ENCODE measurements around the gene MRPS21. TPM values are rescaled to one million over a fixed set of nuclear protein-coding genes. Genes with fewer than 3 reads are reported as not detected.

MRPS21 gene
- total and polyA plus RNA-seq, 3 donors from 2014 or later = 43.5 to 72.2 (median 45.8) TPM

DNA sequence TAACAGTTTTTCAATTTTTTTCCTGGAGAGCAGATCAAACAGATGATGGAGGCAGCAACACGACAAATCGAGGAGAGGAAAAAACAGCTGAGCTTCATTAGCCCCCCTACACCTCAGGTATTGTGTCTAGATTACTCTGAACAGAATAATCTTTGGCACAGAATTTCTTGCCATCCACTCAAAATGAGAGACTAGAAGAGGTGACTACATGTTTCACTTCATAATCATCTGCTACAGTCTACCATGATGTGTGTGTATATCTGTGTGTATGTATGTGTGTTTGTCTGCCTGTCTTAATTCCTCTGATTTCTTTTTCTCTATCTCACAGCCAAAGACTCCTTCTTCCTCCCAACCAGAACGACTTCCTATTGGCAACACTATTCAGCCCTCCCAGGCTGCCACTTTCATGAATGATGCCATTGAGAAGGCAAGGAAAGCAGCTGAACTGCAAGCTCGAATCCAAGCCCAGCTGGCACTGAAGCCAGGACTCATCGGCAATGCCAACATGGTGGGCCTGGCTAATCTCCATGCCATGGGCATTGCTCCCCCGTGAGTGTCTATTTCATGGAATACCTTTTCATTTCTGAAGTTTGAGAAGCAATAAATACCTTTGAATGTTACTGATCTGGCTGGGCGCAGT, 39.1 kb downstream of the MRPS21 start:
- DNase-seq = no peak
- Histone ChIP-seq H3K27ac (no peak overlapping the region), H3K9me3 (no peaks in the 10 kb centered on the region), H3K4me3 (no peak overlapping the region), H3K36me3 (ENCODE audit: low read depth, missing control alignments) (no peaks in the 10 kb centered on the region), H3K4me1 (no peaks in the 10 kb centered on the region), H3K27me3 (no peaks in the 10 kb centered on the region)
- intact Hi-C loops (cut with DNase I; ENCODE audit: low total_unique reads) = no loop called here
- no peak for TF ChIP-seq POLR2A (IDR thresholded peaks at IDR 0.05)
- TF ChIP-seq, protein P1, sequence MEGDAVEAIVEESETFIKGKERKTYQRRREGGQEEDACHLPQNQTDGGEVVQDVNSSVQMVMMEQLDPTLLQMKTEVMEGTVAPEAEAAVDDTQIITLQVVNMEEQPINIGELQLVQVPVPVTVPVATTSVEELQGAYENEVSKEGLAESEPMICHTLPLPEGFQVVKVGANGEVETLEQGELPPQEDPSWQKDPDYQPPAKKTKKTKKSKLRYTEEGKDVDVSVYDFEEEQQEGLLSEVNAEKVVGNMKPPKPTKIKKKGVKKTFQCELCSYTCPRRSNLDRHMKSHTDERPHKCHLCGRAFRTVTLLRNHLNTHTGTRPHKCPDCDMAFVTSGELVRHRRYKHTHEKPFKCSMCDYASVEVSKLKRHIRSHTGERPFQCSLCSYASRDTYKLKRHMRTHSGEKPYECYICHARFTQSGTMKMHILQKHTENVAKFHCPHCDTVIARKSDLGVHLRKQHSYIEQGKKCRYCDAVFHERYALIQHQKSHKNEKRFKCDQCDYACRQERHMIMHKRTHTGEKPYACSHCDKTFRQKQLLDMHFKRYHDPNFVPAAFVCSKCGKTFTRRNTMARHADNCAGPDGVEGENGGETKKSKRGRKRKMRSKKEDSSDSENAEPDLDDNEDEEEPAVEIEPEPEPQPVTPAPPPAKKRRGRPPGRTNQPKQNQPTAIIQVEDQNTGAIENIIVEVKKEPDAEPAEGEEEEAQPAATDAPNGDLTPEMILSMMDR (IDR thresholded peaks at IDR 0.05) = no peak
- WGBS, 2 donors = 87 to 88% methylated on average over 7 of the region's 7 CpGs

DNA sequence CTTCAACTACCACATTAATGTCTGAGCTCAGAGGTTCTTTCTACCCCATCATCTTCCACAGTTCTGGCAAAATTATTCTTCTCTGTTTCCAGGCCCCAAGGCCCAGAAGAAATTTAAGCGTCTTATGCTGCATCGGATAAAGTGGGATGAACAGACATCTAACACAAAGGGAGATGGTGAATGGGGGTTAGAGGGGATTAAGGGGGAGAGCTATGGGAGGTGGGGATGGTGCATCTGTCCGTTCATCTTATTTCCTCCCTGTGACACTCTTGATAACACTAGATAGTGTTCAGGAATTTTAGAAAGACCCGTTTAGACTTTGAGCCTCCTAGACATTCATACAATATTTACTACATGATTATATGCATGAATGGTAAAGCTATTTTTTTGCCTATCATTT, 52.7 kb downstream of the MRPS21 start:
- H3K27ac ChIP-seq = no peak overlapping the region
- H3K4me1 ChIP-seq = no peaks in the 10 kb centered on the region
- intact Hi-C loops (cut with DNase I; ENCODE audit: low total_unique reads) = no loop called here
- H3K9me3 ChIP-seq = no peaks in the 10 kb centered on the region
- DNase-seq = no peak
- 78 to 85% methylated on average over 4 of the region's 4 CpGs for WGBS, 2 donors
- no peak overlapping the region for H3K4me3 ChIP-seq
- H3K36me3 ChIP-seq (ENCODE audit: low read depth, missing control alignments) = no peaks in the 10 kb centered on the region
- no peak for TF ChIP-seq POLR2A (IDR thresholded peaks at IDR 0.05)
- TF ChIP-seq, protein P1 (IDR thresholded peaks at IDR 0.05) = no peak
- no peaks in the 10 kb centered on the region for H3K27me3 ChIP-seq

DNA sequence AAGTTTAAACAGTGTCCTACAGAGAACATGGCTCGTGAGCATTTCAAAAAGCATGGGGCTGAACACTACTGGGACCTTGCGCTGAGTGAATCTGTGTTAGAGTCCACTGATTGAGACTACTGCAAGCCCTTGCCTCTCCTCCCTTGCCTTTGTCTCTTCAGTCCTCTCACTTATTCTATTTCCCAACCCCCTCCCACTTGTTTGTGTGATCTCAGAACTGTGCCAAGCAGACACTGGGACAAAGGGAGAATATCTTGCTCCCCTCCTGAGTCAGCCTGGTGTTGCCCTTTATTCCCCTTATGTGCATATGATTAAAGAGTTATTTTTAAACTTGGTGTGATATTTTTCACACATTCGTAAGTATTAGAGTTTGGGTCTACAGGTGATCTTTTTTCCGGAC, 59.2 kb downstream of the MRPS21 start:
- Histone ChIP-seq H3K27ac (no peak overlapping the region), H3K36me3 (ENCODE audit: low read depth, missing control alignments) (no peaks in the 10 kb centered on the region), H3K9me3 (no peaks in the 10 kb centered on the region), H3K27me3 (no peaks in the 10 kb centered on the region), H3K4me1 (no peaks in the 10 kb centered on the region), H3K4me3 (no peak overlapping the region)
- intact Hi-C loops (cut with DNase I; ENCODE audit: low total_unique reads) = no loop called here
- WGBS, 2 donors = 92 to 94% methylated on average over 4 of the region's 4 CpGs
- DNase-seq = no peak
- TF ChIP-seq POLR2A (IDR thresholded peaks at IDR 0.05) = no peak
- TF ChIP-seq, protein P1 (IDR thresholded peaks at IDR 0.05) = no peak

Other genes starting within 250 kb of the MRPS21 start
- 10 to 100 TPM; 50.3 to 50.7 TPM for gene VPS45, start 226.1 kb upstream of the MRPS21 start, total RNA-seq
- 28.4 TPM for gene VPS45, start 226.1 kb upstream of the MRPS21 start, polyA plus RNA-seq (ENCODE audit: insufficient read depth, low read depth, low replicate concordance)
- gene PLEKHO1, start 143.9 kb upstream of the MRPS21 start, total RNA-seq = 100 to 1,000 TPM in 1 of 2 donors, 10 to 100 TPM in 1; 83.5 to 175 TPM
- gene PLEKHO1, start 143.9 kb upstream of the MRPS21 start, polyA plus RNA-seq (ENCODE audit: insufficient read depth, low read depth, low replicate concordance) = 283 TPM
- 10 to 100 TPM in 1 of 2 donors, 1 to 10 TPM in 1; 8.9 to 10.5 TPM for gene ANP32E, start 57.7 kb upstream of the MRPS21 start, total RNA-seq
- 11.8 TPM for gene ANP32E, start 57.7 kb upstream of the MRPS21 start, polyA plus RNA-seq (ENCODE audit: insufficient read depth, low read depth, low replicate concordance)
- under 1 TPM in 1 of 2 donors, not detected in 1; 0.25 TPM for gene CA14, start 36.1 kb upstream of the MRPS21 start, total RNA-seq
- 0.98 TPM for gene CA14, start 36.1 kb upstream of the MRPS21 start, polyA plus RNA-seq (ENCODE audit: insufficient read depth, low read depth, low replicate concordance)
- 100 to 1,000 TPM in 1 of 2 donors, 10 to 100 TPM in 1; 64.0 to 102 TPM for gene APH1A, start 24.8 kb upstream of the MRPS21 start, total RNA-seq
- gene APH1A, start 24.8 kb upstream of the MRPS21 start, polyA plus RNA-seq (ENCODE audit: insufficient read depth, low read depth, low replicate concordance) = 86.2 TPM
- gene C1orf54, start 21.1 kb upstream of the MRPS21 start, total RNA-seq = 1 to 10 TPM; 2.9 to 7.0 TPM
- 23.7 TPM for gene C1orf54, start 21.1 kb upstream of the MRPS21 start, polyA plus RNA-seq (ENCODE audit: insufficient read depth, low read depth, low replicate concordance)
- gene CIART, start 11.3 kb upstream of the MRPS21 start, total RNA-seq = 10 to 100 TPM; 10.3 to 10.6 TPM
- 11.8 TPM for gene CIART, start 11.3 kb upstream of the MRPS21 start, polyA plus RNA-seq (ENCODE audit: insufficient read depth, low read depth, low replicate concordance)
- 100 to 1,000 TPM in 1 of 2 donors, 10 to 100 TPM in 1; 77.9 to 101 TPM for gene PRPF3, start 27.7 kb downstream of the MRPS21 start, total RNA-seq
- gene PRPF3, start 27.7 kb downstream of the MRPS21 start, polyA plus RNA-seq (ENCODE audit: insufficient read depth, low read depth, low replicate concordance) = 59.2 TPM
- 10 to 100 TPM; 32.1 to 36.3 TPM for gene RPRD2, start 70.3 kb downstream of the MRPS21 start, total RNA-seq
- 38.9 TPM for gene RPRD2, start 70.3 kb downstream of the MRPS21 start, polyA plus RNA-seq (ENCODE audit: insufficient read depth, low read depth, low replicate concordance)
- gene TARS2, start 193.6 kb downstream of the MRPS21 start, total RNA-seq = 10 to 100 TPM; 35.7 to 39.7 TPM
- 35.4 TPM for gene TARS2, start 193.6 kb downstream of the MRPS21 start, polyA plus RNA-seq (ENCODE audit: insufficient read depth, low read depth, low replicate concordance)
- 1 to 10 TPM; 4.6 to 5.0 TPM for gene ECM1, start 214.2 kb downstream of the MRPS21 start, total RNA-seq
- 16.9 TPM for gene ECM1, start 214.2 kb downstream of the MRPS21 start, polyA plus RNA-seq (ENCODE audit: insufficient read depth, low read depth, low replicate concordance)
- gene FALEC, start 221.9 kb downstream of the MRPS21 start, total RNA-seq = 1 to 10 TPM in 1 of 2 donors, not detected in 1; 1.3 TPM
- not detected for gene FALEC, start 221.9 kb downstream of the MRPS21 start, polyA plus RNA-seq (ENCODE audit: insufficient read depth, low read depth, low replicate concordance)